ENCODE measurements around the gene NPAS3.

The NPAS3 gene

DNA sequence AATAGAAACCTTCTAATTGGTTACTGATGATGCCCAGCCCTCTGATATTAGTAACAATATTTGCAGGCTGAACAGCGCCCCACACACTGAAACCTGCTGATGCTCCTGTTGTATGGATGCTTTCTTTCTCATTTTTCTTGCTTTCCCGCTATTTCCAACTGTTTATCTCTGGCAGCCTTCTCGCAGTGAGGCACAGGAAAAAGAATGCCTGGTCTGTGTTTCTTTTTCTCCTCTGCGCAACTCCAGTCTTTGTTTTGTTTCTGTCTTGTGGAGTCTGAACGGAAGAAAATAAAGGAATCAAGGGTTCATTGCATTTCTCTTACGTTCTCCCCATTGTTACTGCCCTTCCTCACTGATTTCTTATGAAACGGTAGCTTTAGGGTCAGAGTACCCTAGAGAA, 561.0 kb downstream of the NPAS3 start:
- H3K27ac ChIP-seq: no peak overlapping the region
- TF ChIP-seq, protein P1, sequence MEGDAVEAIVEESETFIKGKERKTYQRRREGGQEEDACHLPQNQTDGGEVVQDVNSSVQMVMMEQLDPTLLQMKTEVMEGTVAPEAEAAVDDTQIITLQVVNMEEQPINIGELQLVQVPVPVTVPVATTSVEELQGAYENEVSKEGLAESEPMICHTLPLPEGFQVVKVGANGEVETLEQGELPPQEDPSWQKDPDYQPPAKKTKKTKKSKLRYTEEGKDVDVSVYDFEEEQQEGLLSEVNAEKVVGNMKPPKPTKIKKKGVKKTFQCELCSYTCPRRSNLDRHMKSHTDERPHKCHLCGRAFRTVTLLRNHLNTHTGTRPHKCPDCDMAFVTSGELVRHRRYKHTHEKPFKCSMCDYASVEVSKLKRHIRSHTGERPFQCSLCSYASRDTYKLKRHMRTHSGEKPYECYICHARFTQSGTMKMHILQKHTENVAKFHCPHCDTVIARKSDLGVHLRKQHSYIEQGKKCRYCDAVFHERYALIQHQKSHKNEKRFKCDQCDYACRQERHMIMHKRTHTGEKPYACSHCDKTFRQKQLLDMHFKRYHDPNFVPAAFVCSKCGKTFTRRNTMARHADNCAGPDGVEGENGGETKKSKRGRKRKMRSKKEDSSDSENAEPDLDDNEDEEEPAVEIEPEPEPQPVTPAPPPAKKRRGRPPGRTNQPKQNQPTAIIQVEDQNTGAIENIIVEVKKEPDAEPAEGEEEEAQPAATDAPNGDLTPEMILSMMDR (IDR thresholded peaks at IDR 0.05): no peak
- TF ChIP-seq ZFX (IDR thresholded peaks at IDR 0.05; ENCODE audit: borderline replicate concordance): no peak

DNA sequence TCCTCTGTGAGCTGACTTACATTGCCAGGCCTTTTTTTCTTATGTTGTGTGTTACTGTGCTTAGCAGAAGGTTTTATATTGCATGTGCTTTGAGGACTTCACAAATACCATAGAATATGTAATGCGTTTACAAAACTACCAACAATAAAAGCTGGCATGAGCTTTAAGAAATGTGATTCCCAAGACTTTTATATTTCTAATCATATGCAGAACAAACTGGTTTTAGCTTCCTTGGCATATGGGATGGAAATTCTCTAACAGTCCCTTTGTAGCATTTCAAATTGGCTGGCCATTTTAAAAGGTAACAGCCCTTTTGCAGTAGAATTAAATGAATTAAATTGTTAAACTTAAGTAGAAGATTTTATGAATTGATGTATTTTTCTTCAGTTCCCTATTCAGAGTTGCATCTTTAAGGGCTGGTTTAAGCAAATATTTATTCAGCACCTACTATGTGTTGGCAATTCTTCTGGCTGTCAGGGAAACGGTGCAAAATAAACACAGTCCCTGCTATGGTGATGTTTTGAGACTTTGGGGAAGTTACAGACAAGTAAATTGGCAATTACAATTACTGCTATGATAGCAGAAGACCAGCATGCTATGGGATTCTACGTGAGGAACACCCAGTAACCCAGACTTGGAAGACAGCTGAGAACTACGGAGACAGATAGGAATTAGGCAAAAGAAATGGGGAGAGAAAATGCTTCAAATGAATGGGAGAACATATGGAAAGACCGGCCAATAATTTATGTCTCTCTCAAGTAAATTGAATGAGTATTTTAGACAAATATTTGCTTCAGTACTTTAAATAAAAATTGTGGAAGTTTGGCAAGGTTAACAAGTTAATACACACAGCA, 565.8 kb downstream of the NPAS3 start:
- H3K27ac ChIP-seq: no peak overlapping the region
- TF ChIP-seq, protein P1 (IDR thresholded peaks at IDR 0.05): no peak
- TF ChIP-seq ZFX (IDR thresholded peaks at IDR 0.05; ENCODE audit: borderline replicate concordance): no peak

DNA sequence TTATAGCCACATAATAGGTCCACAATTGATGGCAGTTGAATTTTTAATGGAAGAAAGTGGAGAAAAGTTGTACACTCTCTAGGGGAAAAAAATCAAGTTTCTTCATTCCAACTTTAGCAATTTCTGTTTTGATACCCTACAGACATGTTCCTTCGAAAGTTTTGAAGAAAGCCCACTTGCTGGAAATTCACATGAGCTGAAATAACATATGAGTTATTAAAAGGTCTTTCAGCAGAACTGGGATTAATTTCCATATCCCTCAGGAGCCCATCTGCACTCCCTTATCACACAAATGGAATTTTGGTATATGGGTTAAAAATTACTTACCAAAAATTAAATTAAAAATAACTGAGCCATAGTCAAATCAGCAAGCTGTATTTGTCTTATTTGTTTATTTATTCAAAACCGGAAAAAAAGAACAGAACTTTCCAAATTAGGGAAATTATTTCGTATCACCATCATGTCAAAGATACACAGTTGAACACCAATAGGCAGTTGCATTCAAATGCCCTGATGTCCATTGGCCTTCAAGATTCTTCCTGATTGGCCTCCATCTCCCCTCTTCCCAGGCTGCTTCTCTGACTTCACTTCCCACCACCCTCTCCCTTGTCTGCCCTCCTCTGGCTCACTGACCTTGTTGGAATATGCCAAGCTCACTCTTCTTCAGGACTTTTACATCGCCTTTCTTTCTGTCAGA, 566.7 kb downstream of the NPAS3 start:
- H3K27ac ChIP-seq: 0 out of 2 replicates have a peak overlapping the region, but pooled peaks have one; percentile 25
- no peak for TF ChIP-seq ZFX (IDR thresholded peaks at IDR 0.05; ENCODE audit: borderline replicate concordance)
- TF ChIP-seq, protein P1 (IDR thresholded peaks at IDR 0.05): no peak

DNA sequence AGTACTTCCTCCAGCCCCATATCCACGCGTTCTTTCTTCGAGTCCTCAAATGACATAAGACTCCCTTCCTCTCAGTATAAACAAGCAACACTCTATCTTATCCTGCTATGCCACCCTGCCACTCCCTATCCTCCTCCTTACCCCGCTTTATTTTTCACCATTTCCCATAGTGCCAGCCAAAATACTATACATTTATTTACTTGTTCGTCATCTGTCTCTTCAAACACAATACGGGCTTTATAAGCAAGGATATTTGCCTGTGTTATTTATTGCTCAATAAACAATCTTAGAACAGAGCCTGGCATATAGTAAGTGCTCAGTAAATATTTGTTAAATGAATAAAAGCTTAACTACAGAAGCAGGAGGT, 567.3 kb downstream of the NPAS3 start:
- H3K27ac ChIP-seq: 0 out of 2 replicates have a peak overlapping the region, but pooled peaks have one; percentile 25
- TF ChIP-seq, protein P1 (IDR thresholded peaks at IDR 0.05): no peak
- no peak for TF ChIP-seq ZFX (IDR thresholded peaks at IDR 0.05; ENCODE audit: borderline replicate concordance)

DNA sequence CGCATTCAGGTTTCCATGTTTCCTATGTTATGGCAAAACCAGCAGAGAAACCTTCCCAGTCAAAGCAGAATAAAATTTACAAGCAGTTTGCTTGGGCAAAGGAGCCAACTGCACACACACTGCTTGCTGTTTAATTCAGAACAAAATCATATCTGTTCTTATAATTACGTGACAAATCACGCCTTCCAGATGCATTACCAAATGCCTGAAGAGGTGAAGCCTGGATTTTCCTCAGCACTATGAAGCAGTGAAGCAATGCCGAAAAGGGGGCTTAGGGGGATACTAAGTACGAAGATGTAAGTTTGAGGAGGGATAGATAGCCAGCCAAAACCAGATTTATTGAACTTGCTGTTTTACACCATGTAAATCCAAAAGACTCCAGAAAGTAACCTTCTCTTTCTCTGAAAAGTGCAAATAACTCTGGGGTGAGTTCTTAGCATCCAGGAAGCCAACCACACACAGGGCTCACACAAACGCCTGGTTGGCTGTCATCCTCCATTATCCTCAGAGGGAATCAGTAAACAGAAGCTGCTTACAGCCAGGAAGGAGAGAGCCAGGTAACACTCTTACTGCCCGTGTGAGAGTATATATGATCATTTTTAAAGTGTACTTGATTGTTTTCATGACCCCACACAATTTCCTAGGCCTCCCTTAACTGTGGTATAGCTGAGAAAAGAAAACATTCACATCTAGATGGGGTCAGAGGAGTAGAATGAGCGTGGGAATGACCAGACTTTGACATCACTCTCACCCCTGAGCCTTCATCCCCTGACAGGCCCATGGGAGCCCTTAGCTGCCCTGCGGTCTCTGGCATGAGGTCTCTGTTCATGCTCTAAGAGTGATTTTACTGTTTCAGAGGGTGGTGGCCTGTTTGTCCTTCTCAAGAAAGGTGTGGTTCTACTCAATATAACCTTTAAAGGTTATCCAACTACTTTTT, 569.7 kb downstream of the NPAS3 start:
- TF ChIP-seq ZFX (IDR thresholded peaks at IDR 0.05; ENCODE audit: borderline replicate concordance): no peak
- TF ChIP-seq, protein P1 (IDR thresholded peaks at IDR 0.05): no peak
- H3K27ac ChIP-seq: no peak overlapping the region

DNA sequence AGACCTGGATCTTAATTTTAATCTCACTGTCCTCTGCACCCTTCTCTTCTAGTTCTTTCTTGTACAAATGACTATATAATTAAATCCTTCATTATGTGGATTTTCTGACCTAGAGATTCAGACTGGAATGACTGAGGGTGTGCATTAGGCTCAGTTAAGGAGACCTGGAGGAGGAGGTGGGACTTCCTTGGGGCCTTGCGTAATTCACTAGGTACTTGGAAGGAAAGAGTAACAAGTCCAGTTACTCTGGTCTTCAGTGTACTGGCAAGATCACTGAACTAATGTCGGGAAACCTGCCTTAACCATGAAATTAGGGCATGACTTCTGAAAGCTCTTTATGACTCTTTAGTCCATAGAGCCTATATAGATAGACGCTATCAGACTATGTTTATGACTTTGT, 570.8 kb downstream of the NPAS3 start:
- H3K27ac ChIP-seq: no peak overlapping the region
- TF ChIP-seq ZFX (IDR thresholded peaks at IDR 0.05; ENCODE audit: borderline replicate concordance): no peak
- TF ChIP-seq, protein P1 (IDR thresholded peaks at IDR 0.05): no peak

All from 22Rv1 (cell line).